HepG2 (cell line): ENCODE data around the gene TTC31. TPM values are rescaled to one million over a fixed set of nuclear protein-coding genes. Genes with fewer than 3 reads are reported as not detected.

Source experiments
- ARHGAP35 ChIP-seq: sonication (generic); formaldehyde crosslinking; IDR thresholded peaks from 2 replicates; pipeline ENCODE4 v1.9.0; 2022; ENCODE audit warnings: mild to moderate bottlenecking, inconsistent platforms, moderate library complexity, missing genetic modification reagents, borderline replicate concordance
- DPF2 ChIP-seq: sonication (generic); formaldehyde crosslinking; IDR thresholded peaks from 2 replicates; pipeline ENCODE4 v1.4.0; 2020; ENCODE audit warnings: mild to moderate bottlenecking, low read depth, missing genetic modification reagents, borderline replicate concordance
- ELF1 ChIP-seq: sonication (generic); formaldehyde crosslinking; IDR thresholded peaks from 2 replicates; pipeline ENCODE4 v1.4.0; 2020; ENCODE audit warnings: missing genetic modification reagents
- GATAD2A ChIP-seq: IDR thresholded peaks from 2 replicates; pipeline ENCODE4 v1.6.1; 2016
- HDAC1 ChIP-seq: sonication (generic); formaldehyde crosslinking; IDR thresholded peaks from 2 replicates; pipeline ENCODE4 v1.5.1; 2020; ENCODE audit warnings: mild to moderate bottlenecking, missing genetic modification reagents
- IRX3 ChIP-seq: sonication (generic); formaldehyde crosslinking; IDR thresholded peaks from 2 replicates; pipeline ENCODE4 v1.8.1; 2023; ENCODE audit warnings: mild to moderate bottlenecking, low read depth, missing genetic modification reagents, borderline replicate concordance
- KDM1A ChIP-seq: IDR thresholded peaks from 2 replicates; pipeline ENCODE4 v1.6.1; 2016; ENCODE audit warnings: missing compliant biosample characterization
- RXRA ChIP-seq: sonication (generic); formaldehyde crosslinking; IDR thresholded peaks from 2 replicates; pipeline ENCODE4 v1.5.1; 2020; ENCODE audit warnings: missing genetic modification reagents
- SIX4 ChIP-seq: sonication (generic); formaldehyde crosslinking; IDR thresholded peaks from 2 replicates; pipeline ENCODE4 v1.4.0; 2020; ENCODE audit warnings: missing genetic modification reagents
- ZNF160 ChIP-seq: sonication (generic); formaldehyde crosslinking; IDR thresholded peaks from 2 replicates; pipeline ENCODE4 v1.8.0; 2022; ENCODE audit warnings: mild to moderate bottlenecking, inconsistent platforms, missing genetic modification reagents
- ZNF644 ChIP-seq: IDR thresholded peaks from 2 replicates; pipeline ENCODE4 v1.6.1; 2016; ENCODE audit warnings: low read depth
- ZNF747 ChIP-seq: sonication (generic); formaldehyde crosslinking; IDR thresholded peaks from 2 replicates; pipeline ENCODE4 v1.8.1; 2023; ENCODE audit warnings: missing genetic modification reagents, mild to moderate bottlenecking, borderline replicate concordance
- polyA plus RNA-seq, 8 experiments: library from polyadenylated mRNA; depleted of rRNA in 3 of 8; stranded (reverse) in 7 of 8; unstranded in 1 of 8; fragments of >200 nt; fragmentation: Illumina TruSeq in 4 of 8; extraction: Trizol in 4 of 8; gene quantifications; 2 replicates each; pipeline versions ENCODE4 v1.2.1 to v1.2.3, GENCODE V29; 2011 to 2016; ENCODE audit warnings: low read depth in 4 of 8, missing spikeins in 1 of 8, mixed read lengths in 1 of 8; ENCODE audit not compliant: insufficient read depth in 1 of 8
- total RNA-seq, 5 experiments: library from RNA; depleted of rRNA; stranded (reverse); fragments of >200 nt; fragmentation: Illumina TruSeq; extraction: Trizol; gene quantifications; 2 replicates each; pipeline ENCODE4 v1.2.3, GENCODE V29; 2016; ENCODE audit warnings: low read depth in 1 of 5
- TF ChIP-seq, protein P1 (sequence below): sonication (generic); formaldehyde crosslinking; IDR thresholded peaks from 2 replicates; pipeline ENCODE4 v1.8.1; 2023; ENCODE audit warnings: mild to moderate bottlenecking, missing genetic modification reagents
- TF ChIP-seq, protein P2 (sequence below): sonication (generic); formaldehyde crosslinking; IDR thresholded peaks from 2 replicates; pipeline ENCODE4 v1.4.0; 2020; ENCODE audit warnings: missing genetic modification reagents
- TF ChIP-seq, protein P3 (sequence below): sonication (generic); formaldehyde crosslinking; IDR thresholded peaks from 2 replicates; pipeline ENCODE4 v1.4.0; 2020; ENCODE audit warnings: missing genetic modification reagents, mild to moderate bottlenecking, borderline replicate concordance
- TF ChIP-seq, protein P4 (sequence below): IDR thresholded peaks from 2 replicates; pipeline ENCODE4 v1.6.1; 2016; ENCODE audit warnings: mild to moderate bottlenecking
- TF ChIP-seq, protein P5 (sequence below): sonication (generic); formaldehyde crosslinking; IDR thresholded peaks from 2 replicates; pipeline ENCODE4 v1.5.1; 2020; ENCODE audit warnings: mild to moderate bottlenecking, missing genetic modification reagents, borderline replicate concordance
- TF ChIP-seq, protein P6 (sequence below): sonication (generic); formaldehyde crosslinking; IDR thresholded peaks from 2 replicates; pipeline ENCODE4 v1.5.0; 2020; ENCODE audit warnings: missing genetic modification reagents, mild to moderate bottlenecking, borderline replicate concordance

TTC31 gene
- total and polyA plus RNA-seq, 2 of the 13 experiments (the other 11 are each of a cell fraction or from before 2014, with no cell fraction given): 28.3 to 39.5 TPM

DNA sequence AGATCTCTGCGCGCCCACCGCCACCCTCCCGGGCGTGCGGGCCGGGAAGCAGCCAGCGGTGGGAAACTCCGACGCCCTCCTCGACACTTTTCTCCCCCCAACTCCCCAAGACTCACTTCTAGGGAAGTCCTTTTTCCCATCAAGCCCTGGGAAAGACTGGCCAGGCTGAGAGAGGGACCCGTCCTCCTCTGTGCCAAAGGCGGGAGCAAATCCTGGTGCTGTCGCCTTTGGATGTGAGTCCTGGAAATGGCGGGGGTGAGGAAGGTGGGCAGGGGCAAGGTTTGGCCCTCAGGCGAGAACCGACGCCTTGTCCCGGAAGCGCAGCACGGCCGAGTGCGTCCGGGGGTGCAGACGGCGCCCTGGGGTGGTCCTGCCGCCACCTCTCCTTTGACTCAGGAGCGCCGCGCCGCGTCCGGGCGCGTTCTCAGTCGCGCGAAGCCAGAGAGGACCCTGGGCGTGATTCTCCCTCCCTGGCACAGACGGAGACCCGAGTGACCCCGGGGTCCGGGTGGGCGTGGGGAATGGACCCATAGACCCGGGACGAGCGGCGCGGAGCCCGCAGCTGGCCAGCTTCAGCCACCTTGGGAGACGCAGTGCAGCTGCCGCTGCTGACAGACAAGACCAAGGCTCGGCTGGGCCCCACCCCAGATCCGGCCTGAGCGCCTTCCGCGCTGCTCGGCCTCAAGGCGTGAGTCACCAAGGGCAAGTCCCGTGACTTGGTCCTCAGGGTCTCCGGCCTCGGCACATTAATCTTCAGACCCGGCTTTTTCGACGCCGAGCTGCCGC, 20.0 kb downstream of the TTC31 start (continued):
- TF ChIP-seq IRX3 (CRISPR knock-in tag) (peak; percentile 65; the same call in 1 of the 2 replicates), ZNF644 (CRISPR knock-in tag) (no peak), ELF1 (peak; percentile 86), ARHGAP35 (CRISPR knock-in tag) (peak; percentile 47), DPF2 (CRISPR knock-in tag) (no peak; the same call in 1 of the 2 replicates), SIX4 (CRISPR knock-in tag) (no peak; the same call in 1 of the 2 replicates), ZNF160 (CRISPR knock-in tag) (peak; percentile 73), GATAD2A (peak; percentile 69), ZNF747 (peak; percentile 63; the same call in 1 of the 2 replicates), KDM1A (CRISPR knock-in tag) (no peak), RXRA (CRISPR knock-in tag) (peak; percentile 56; the same call in 1 of the 2 replicates), HDAC1 (CRISPR knock-in tag) (peak; percentile 71)
- TF ChIP-seq, protein P1, sequence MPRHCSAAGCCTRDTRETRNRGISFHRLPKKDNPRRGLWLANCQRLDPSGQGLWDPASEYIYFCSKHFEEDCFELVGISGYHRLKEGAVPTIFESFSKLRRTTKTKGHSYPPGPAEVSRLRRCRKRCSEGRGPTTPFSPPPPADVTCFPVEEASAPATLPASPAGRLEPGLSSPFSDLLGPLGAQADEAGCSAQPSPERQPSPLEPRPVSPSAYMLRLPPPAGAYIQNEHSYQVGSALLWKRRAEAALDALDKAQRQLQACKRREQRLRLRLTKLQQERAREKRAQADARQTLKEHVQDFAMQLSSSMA (CRISPR knock-in tag): no peak
- TF ChIP-seq, protein P2, sequence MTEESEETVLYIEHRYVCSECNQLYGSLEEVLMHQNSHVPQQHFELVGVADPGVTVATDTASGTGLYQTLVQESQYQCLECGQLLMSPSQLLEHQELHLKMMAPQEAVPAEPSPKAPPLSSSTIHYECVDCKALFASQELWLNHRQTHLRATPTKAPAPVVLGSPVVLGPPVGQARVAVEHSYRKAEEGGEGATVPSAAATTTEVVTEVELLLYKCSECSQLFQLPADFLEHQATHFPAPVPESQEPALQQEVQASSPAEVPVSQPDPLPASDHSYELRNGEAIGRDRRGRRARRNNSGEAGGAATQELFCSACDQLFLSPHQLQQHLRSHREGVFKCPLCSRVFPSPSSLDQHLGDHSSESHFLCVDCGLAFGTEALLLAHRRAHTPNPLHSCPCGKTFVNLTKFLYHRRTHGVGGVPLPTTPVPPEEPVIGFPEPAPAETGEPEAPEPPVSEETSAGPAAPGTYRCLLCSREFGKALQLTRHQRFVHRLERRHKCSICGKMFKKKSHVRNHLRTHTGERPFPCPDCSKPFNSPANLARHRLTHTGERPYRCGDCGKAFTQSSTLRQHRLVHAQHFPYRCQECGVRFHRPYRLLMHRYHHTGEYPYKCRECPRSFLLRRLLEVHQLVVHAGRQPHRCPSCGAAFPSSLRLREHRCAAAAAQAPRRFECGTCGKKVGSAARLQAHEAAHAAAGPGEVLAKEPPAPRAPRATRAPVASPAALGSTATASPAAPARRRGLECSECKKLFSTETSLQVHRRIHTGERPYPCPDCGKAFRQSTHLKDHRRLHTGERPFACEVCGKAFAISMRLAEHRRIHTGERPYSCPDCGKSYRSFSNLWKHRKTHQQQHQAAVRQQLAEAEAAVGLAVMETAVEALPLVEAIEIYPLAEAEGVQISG (CRISPR knock-in tag): peak; percentile 73
- TF ChIP-seq, protein P3, sequence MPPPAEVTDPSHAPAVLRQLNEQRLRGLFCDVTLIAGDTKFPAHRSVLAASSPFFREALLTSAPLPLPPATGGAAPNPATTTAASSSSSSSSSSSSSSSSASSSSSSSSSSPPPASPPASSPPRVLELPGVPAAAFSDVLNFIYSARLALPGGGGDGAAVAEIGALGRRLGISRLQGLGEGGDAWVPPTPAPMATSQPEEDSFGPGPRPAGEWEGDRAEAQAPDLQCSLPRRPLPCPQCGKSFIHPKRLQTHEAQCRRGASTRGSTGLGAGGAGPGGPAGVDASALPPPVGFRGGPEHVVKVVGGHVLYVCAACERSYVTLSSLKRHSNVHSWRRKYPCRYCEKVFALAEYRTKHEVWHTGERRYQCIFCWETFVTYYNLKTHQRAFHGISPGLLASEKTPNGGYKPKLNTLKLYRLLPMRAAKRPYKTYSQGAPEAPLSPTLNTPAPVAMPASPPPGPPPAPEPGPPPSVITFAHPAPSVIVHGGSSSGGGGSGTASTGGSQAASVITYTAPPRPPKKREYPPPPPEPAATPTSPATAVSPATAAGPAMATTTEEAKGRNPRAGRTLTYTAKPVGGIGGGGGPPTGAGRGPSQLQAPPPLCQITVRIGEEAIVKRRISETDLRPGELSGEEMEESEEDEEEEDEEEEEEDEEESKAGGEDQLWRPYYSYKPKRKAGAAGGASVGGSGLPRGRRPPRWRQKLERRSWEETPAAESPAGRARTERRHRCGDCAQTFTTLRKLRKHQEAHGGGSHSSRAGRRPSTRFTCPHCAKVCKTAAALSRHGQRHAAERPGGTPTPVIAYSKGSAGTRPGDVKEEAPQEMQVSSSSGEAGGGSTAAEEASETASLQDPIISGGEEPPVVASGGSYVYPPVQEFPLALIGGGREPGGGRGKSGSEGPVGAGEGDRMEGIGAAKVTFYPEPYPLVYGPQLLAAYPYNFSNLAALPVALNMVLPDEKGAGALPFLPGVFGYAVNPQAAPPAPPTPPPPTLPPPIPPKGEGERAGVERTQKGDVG (CRISPR knock-in tag): peak; percentile 91; the same call in 1 of the 2 replicates
- TF ChIP-seq, protein P4, sequence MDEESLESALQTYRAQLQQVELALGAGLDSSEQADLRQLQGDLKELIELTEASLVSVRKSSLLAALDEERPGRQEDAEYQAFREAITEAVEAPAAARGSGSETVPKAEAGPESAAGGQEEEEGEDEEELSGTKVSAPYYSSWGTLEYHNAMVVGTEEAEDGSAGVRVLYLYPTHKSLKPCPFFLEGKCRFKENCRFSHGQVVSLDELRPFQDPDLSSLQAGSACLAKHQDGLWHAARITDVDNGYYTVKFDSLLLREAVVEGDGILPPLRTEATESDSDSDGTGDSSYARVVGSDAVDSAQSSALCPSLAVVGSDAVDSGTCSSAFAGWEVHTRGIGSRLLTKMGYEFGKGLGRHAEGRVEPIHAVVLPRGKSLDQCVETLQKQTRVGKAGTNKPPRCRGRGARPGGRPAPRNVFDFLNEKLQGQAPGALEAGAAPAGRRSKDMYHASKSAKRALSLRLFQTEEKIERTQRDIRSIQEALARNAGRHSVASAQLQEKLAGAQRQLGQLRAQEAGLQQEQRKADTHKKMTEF (CRISPR knock-in tag): peak; percentile 57
- TF ChIP-seq, protein P5, sequence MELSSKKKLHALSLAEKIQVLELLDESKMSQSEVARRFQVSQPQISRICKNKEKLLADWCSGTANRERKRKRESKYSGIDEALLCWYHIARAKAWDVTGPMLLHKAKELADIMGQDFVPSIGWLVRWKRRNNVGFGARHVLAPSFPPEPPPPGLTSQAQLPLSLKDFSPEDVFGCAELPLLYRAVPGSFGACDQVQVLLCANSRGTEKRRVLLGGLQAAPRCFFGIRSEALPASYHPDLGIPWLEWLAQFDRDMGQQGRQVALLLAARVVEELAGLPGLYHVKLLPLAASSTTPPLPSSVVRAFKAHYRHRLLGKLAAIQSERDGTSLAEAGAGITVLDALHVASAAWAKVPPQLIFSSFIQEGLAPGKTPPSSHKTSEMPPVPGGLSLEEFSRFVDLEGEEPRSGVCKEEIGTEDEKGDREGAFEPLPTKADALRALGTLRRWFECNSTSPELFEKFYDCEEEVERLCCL (CRISPR knock-in tag): peak; percentile 65; the same call in 1 of the 2 replicates
- TF ChIP-seq, protein P6, sequence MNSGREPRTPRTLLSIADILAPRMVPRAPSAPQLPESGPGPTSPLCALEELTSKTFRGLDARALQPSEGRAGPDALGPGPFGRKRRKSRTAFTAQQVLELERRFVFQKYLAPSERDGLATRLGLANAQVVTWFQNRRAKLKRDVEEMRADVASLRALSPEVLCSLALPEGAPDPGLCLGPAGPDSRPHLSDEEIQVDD: no peak; the same call in 1 of the 2 replicates
